H9 (cell line): ENCODE results near the gene MT1X. TPM values are rescaled to one million over a fixed set of nuclear protein-coding genes. Genes with fewer than 3 reads are reported as not detected.

Experiments
- DNase-seq: peaks from one replicate; pipeline ENCODE4 v3.0.0-alpha.2; 2017
- H2AFZ ChIP-seq: one replicate; pipeline ENCODE4 v1.6.1; 2013; ENCODE audit warnings: mild to moderate bottlenecking, low read length, control low read depth, moderate library complexity
- H2AK5ac ChIP-seq: 2 replicates; pipeline ENCODE4 v1.6.1; 2013; ENCODE audit warnings: low read length, control low read depth, mixed read lengths; ENCODE audit not compliant: insufficient read length
- H2BK120ac ChIP-seq: one replicate; pipeline ENCODE4 v1.6.1; 2013; ENCODE audit warnings: low read depth, mild to moderate bottlenecking, low read length, control low read depth, inconsistent platforms; ENCODE audit not compliant: poor library complexity, severe bottlenecking
- H2BK12ac ChIP-seq: 2 replicates; pipeline ENCODE4 v1.6.1; 2013; ENCODE audit warnings: low read length, control low read depth, mixed read lengths, low read depth; ENCODE audit not compliant: insufficient read length
- H2BK15ac ChIP-seq: 2 replicates; pipeline ENCODE4 v1.6.1; 2013; ENCODE audit warnings: low read depth, low read length, control low read depth
- H2BK20ac ChIP-seq: one replicate; pipeline ENCODE4 v1.6.1; 2013; ENCODE audit warnings: low read depth, mild to moderate bottlenecking, low read length, control low read depth, inconsistent platforms; ENCODE audit not compliant: poor library complexity, severe bottlenecking
- H2BK5ac ChIP-seq: 2 replicates; pipeline ENCODE4 v1.6.1; 2013; ENCODE audit warnings: low read length, control low read depth, mixed read lengths; ENCODE audit not compliant: insufficient read length
- H3K14ac ChIP-seq: 2 replicates; pipeline ENCODE4 v1.6.1; 2013; ENCODE audit warnings: low read length, control low read depth; ENCODE audit not compliant: insufficient read depth
- H3K18ac ChIP-seq: 2 replicates; pipeline ENCODE4 v1.6.1; 2013; ENCODE audit warnings: low read depth, mild to moderate bottlenecking, mixed read lengths, low read length, control low read depth; ENCODE audit not compliant: insufficient read length
- H3K23ac ChIP-seq: 2 replicates; pipeline ENCODE4 v1.6.1; 2013; ENCODE audit warnings: low read length, control low read depth, mixed read lengths, low read depth; ENCODE audit not compliant: insufficient read length
- H3K23me2 ChIP-seq: 2 replicates; pipeline ENCODE4 v1.6.1; 2013; ENCODE audit warnings: low read depth, mild to moderate bottlenecking, mixed read lengths, low read length, control low read depth; ENCODE audit not compliant: insufficient read length, poor library complexity, severe bottlenecking
- H3K27ac ChIP-seq: 2 replicates; pipeline ENCODE4 v1.5.1; 2013; ENCODE audit warnings: low read length, control low read depth, mixed read lengths, low read depth; ENCODE audit not compliant: insufficient read length
- H3K27me3 ChIP-seq: 2 replicates; pipeline ENCODE4 v1.6.1; 2013; ENCODE audit warnings: low read length, control low read depth, inconsistent platforms; ENCODE audit not compliant: insufficient read depth
- H3K4ac ChIP-seq: 2 replicates; pipeline ENCODE4 v1.6.1; 2013; ENCODE audit warnings: low read depth, mild to moderate bottlenecking, control low read depth, inconsistent platforms, low read length, moderate library complexity
- H3K4me1 ChIP-seq: 2 replicates; pipeline ENCODE4 v1.6.1; 2013; ENCODE audit warnings: low read length, control low read depth, inconsistent platforms; ENCODE audit not compliant: insufficient read depth
- H3K4me2 ChIP-seq: 2 replicates; pipeline ENCODE4 v1.6.1; 2013; ENCODE audit warnings: low read length, control low read depth, mixed read lengths; ENCODE audit not compliant: insufficient read length, insufficient read depth
- H3K56ac ChIP-seq: 2 replicates; pipeline ENCODE4 v1.6.1; 2013; ENCODE audit warnings: low read depth, mild to moderate bottlenecking, mixed read lengths, low read length, control low read depth; ENCODE audit not compliant: insufficient read length
- H3K79me1 ChIP-seq: 2 replicates; pipeline ENCODE4 v1.6.1; 2013; ENCODE audit warnings: low read depth, mild to moderate bottlenecking, moderate library complexity, low read length, control low read depth, inconsistent platforms; ENCODE audit not compliant: insufficient read depth, poor library complexity, severe bottlenecking
- H3K79me2 ChIP-seq: 2 replicates; pipeline ENCODE4 v1.6.1; 2013; ENCODE audit warnings: low read length, control low read depth, inconsistent platforms; ENCODE audit not compliant: insufficient read depth
- H3K9ac ChIP-seq: 2 replicates; pipeline ENCODE4 v1.6.1; 2013; ENCODE audit warnings: low read length, control low read depth, mixed read lengths; ENCODE audit not compliant: insufficient read length; ENCODE audit errors: extremely low read depth
- H3K9me3 ChIP-seq: one replicate; pipeline ENCODE4 v1.6.1; 2013; ENCODE audit warnings: low read depth, low read length, inconsistent platforms; ENCODE audit not compliant: control insufficient read depth
- H3T11ph ChIP-seq: one replicate; pipeline ENCODE4 v1.6.1; 2013; ENCODE audit warnings: mild to moderate bottlenecking, low read length, control low read depth, inconsistent platforms
- H4K20me1 ChIP-seq: one replicate; pipeline ENCODE4 v1.6.1; 2013; ENCODE audit not compliant: control insufficient read depth, insufficient read length, insufficient read depth
- H4K5ac ChIP-seq: 2 replicates; pipeline ENCODE4 v1.6.1; 2013; ENCODE audit warnings: low read depth, mild to moderate bottlenecking, mixed read lengths, low read length, control low read depth; ENCODE audit not compliant: insufficient read length
- H4K8ac ChIP-seq: replicated peaks from 2 replicates; pipeline ENCODE4 v1.6.1; 2013; ENCODE audit warnings: low read length, control low read depth, mixed read lengths, low read depth; ENCODE audit not compliant: insufficient read length
- H4K91ac ChIP-seq: 2 replicates; pipeline ENCODE4 v1.6.1; 2013; ENCODE audit warnings: low read depth, mild to moderate bottlenecking, moderate library complexity, mixed read lengths, low read length, control low read depth; ENCODE audit not compliant: insufficient read length
- H3K27ac Mint-ChIP-seq, 3 experiments: 2 replicates in 2 of 3; 3 replicates in 1 of 3; pipeline ENCODE4 v1.8.0; 2020 to 2021; ENCODE audit warnings: mixed read lengths in 3 of 3, mild to moderate bottlenecking in 1 of 3, moderate library complexity in 1 of 3
- H3K27me3 Mint-ChIP-seq: 2 replicates; pipeline ENCODE4 v1.8.0; 2021; ENCODE audit warnings: low read depth, mild to moderate bottlenecking, moderate library complexity, mixed read lengths
- H3K36me3 Mint-ChIP-seq, 3 experiments: 2 replicates in 2 of 3; 3 replicates in 1 of 3; pipeline ENCODE4 v1.8.0; 2020 to 2021; ENCODE audit warnings: low read depth in 3 of 3, mixed read lengths in 3 of 3; ENCODE audit not compliant: insufficient read depth in 1 of 3
- H3K4me1 Mint-ChIP-seq, 2 experiments: 2 replicates each; pipeline ENCODE4 v1.8.0; 2020; ENCODE audit warnings: mixed read lengths in 2 of 2
- H3K4me3 Mint-ChIP-seq, 2 experiments: 2 replicates in 1 of 2; 3 replicates in 1 of 2; pipeline ENCODE4 v1.8.0; 2020 to 2021; ENCODE audit warnings: mild to moderate bottlenecking in 2 of 2, mixed read lengths in 2 of 2, moderate library complexity in 1 of 2
- H3K9me3 Mint-ChIP-seq, 2 experiments: 2 replicates in 1 of 2; 3 replicates in 1 of 2; pipeline ENCODE4 v1.8.0; 2020; ENCODE audit warnings: mild to moderate bottlenecking in 2 of 2, mixed read lengths in 2 of 2, moderate library complexity in 1 of 2
- WGBS: extraction: QIAGEN DNeasy Blood & Tissue Kit; methylation state at CpG from one replicate; pipeline ENCODE4 v1.1.7; 2013; ENCODE audit warnings: missing lambda C conversion rate, low lambda C conversion rate, mixed read lengths; ENCODE audit not compliant: insufficient read length; ENCODE audit errors: extremely low coverage; 5-methylcytosine and 5-hydroxymethylcytosine counted together
- total RNA-seq: library from RNA; stranded (reverse); gene quantifications from 2 replicates; pipeline ENCODE4 v1.2.1, GENCODE V29; 2021
- TF ChIP-seq, protein P1 (sequence below): fragments of 200-600 bp; sonication (generic); conservative IDR thresholded peaks from 3 replicates; pipeline ENCODE4 v1.8.0; 2021; ENCODE audit warnings: antibody characterized with exemption, mild to moderate bottlenecking

Gene MT1X
- total RNA-seq, 1 experiment from 2014 or later = 32.1 TPM

DNA sequence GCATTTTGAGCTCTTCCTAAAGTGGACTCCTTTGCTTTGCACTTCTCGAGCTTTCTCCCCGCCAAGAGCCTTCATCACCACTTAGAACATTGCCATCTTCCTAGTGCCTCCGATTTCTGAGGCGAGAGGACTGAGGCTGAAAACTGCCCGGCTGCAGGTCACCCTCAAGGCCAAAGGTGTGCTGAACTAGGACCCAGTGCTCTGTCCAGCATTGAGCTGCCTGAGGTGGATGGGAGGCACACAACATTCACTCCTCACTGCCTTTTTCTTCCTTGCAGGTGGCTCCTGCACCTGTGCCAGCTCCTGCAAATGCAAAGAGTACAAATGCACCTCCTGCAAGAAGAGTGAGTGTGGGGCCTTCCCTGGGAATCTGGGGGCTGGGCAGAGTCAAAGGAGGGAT is 38.4 kb upstream of the MT1X start:
- Mint-ChIP-seq H3K27me3 (peaks cover 99% of the 10 kb centered on the region), H3K4me1 (peaks cover 16 to 29% of the 10 kb centered on the region in 2 experiments), H3K36me3 (no peaks in the 10 kb centered on the region), H3K4me3 (peak overlapping the region; percentile 54 to 76), H3K27ac (no peak overlapping the region; a peak in 1 of 7 replicates), H3K9me3 (no peaks in the 10 kb centered on the region; a peak in 1 of 5 replicates)
- Histone ChIP-seq H3K79me2 (no peaks in the 10 kb centered on the region), H3K4ac (no peak overlapping the region), H4K20me1 (no peaks in the 10 kb centered on the region), H2BK15ac (no peak overlapping the region), H3K9ac (no peak overlapping the region), H3K27ac (no peak overlapping the region), H3K23ac (no peak overlapping the region), H3K9me3 (no peaks in the 10 kb centered on the region), H3K23me2 (no peaks in the 10 kb centered on the region), H3K18ac (no peak overlapping the region), H3K14ac (no peak overlapping the region), H2BK5ac (no peak overlapping the region), H3K27me3 (peaks cover 75% of the 10 kb centered on the region), H2AK5ac (no peak overlapping the region), H4K5ac (no peak overlapping the region), H2BK120ac (no peak overlapping the region), H3T11ph (no peak overlapping the region), H4K91ac (no peak overlapping the region), H3K4me2 (peak overlapping the region; percentile 43), H2AFZ (no peak overlapping the region), H3K4me1 (no peaks in the 10 kb centered on the region), H2BK20ac (no peak overlapping the region), H3K56ac (no peak overlapping the region), H4K8ac (no peak overlapping the region), H3K79me1 (no peaks in the 10 kb centered on the region), H2BK12ac (no peak overlapping the region)
- no CpG with 5 or more reads among the region's 5 CpGs for WGBS
- TF ChIP-seq, protein P1, sequence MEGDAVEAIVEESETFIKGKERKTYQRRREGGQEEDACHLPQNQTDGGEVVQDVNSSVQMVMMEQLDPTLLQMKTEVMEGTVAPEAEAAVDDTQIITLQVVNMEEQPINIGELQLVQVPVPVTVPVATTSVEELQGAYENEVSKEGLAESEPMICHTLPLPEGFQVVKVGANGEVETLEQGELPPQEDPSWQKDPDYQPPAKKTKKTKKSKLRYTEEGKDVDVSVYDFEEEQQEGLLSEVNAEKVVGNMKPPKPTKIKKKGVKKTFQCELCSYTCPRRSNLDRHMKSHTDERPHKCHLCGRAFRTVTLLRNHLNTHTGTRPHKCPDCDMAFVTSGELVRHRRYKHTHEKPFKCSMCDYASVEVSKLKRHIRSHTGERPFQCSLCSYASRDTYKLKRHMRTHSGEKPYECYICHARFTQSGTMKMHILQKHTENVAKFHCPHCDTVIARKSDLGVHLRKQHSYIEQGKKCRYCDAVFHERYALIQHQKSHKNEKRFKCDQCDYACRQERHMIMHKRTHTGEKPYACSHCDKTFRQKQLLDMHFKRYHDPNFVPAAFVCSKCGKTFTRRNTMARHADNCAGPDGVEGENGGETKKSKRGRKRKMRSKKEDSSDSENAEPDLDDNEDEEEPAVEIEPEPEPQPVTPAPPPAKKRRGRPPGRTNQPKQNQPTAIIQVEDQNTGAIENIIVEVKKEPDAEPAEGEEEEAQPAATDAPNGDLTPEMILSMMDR = no peak
- no peak for DNase-seq
